ENCODE data around the gene STX11. TPM values are rescaled to one million over a fixed set of nuclear protein-coding genes. Genes with fewer than 3 reads are reported as not detected.

Gene STX11
- total and polyA plus RNA-seq, 10 of the 15 experiments (the other 5 are each of a cell fraction or from before 2014, with no cell fraction given): 0.66 to 38.1 (median 19.8) TPM

- FAIRE-seq (no peak), ATAC-seq (no peak), DNase-seq (ENCODE audit: low read depth, low spot score) (no peak)
- H3K79me2 ChIP-seq (ENCODE audit: control insufficient read depth, insufficient read depth, low read length): no peaks in the 10 kb centered on the region
- no peaks in the 10 kb centered on the region for H3K27me3 ChIP-seq (replicated peaks in 1 of 2; ENCODE audit: control insufficient read depth in 2 of 2, insufficient read depth in 2 of 2, low read length in 1 of 2)
- no peak overlapping the region for H3K9ac ChIP-seq (ENCODE audit: control insufficient read depth, insufficient read depth, low read length)
- intact Hi-C loops (cut with micrococcal nuclease; ENCODE audit: unreplicated experiment): loop anchor here (2.0 to 5.0 kb wide), 4 partner anchors 131 to 640 kb away; no protein-coding TSS in a partner anchor
- no peak overlapping the region for H3K27ac ChIP-seq (ENCODE audit: control insufficient read depth, insufficient read depth)
- in situ Hi-C loops (cut with MboI): loop anchor here (5.0 kb wide), 3 partner anchors 65 to 640 kb away; partner anchors contain the start of genes SF3B5 and STX11
- CTCF ChIA-PET: interaction anchor here (0.7 to 5.8 kb wide), 24 partner anchors 9 to 561 kb away, joined by 3 to 142 read pairs (median 6); no protein-coding TSS in a partner anchor
- SMC1A ChIA-PET (ENCODE audit: uncharacterized antibody, unreplicated experiment): interaction anchor here (0.7 to 6.6 kb wide), 23 partner anchors 10 to 640 kb away, joined by 3 to 125 read pairs (median 7); partner anchors contain the start of gene STX11
- H2AFZ ChIP-seq (ENCODE audit: control insufficient read depth, low read depth, low read length): no peak overlapping the region
- no peak overlapping the region for H3K4me2 ChIP-seq (ENCODE audit: control insufficient read depth, insufficient read depth)
- peaks cover 9% of the 10 kb centered on the region for H3K4me1 ChIP-seq (ENCODE audit: control insufficient read depth, insufficient read depth, low read length)
- RAD21 ChIA-PET (ENCODE audit: unreplicated experiment): interaction anchor here (1.0 to 4.5 kb wide), 17 partner anchors 15 to 642 kb away, joined by 3 to 87 read pairs (median 7); partner anchors contain the start of genes SF3B5 and STX11
- no peaks in the 10 kb centered on the region for H3K36me3 ChIP-seq (ENCODE audit: control insufficient read depth in 2 of 2, insufficient read depth in 2 of 2, low read length in 1 of 2)
- POLR2A ChIA-PET: interaction anchor here (0.7 to 1.6 kb wide), 4 partner anchors 52 to 126 kb away, joined by 3 to 4 read pairs (median 3); no protein-coding TSS in a partner anchor
- peaks cover 2% of the 10 kb centered on the region; the same call in 2 of the 3 replicates for H3K9me3 ChIP-seq (replicated peaks; ENCODE audit: control insufficient read depth, insufficient read depth, low read length)
- BruUV-seq (replicated peaks): no TSS peak
- H3K4me3 ChIP-seq: no peak overlapping the region
- H4K20me1 ChIP-seq (ENCODE audit: control insufficient read depth, insufficient read depth): no peaks in the 10 kb centered on the region
- TF ChIP-seq SREBF2 (IDR thresholded peaks at IDR 0.05; ENCODE audit: low read length) (no peak), MAX (IDR thresholded peaks at IDR 0.05; ENCODE audit: low read depth, low read length) (no peak), SMARCA5 (IDR thresholded peaks at IDR 0.05) (no peak), YBX1 (IDR thresholded peaks at IDR 0.05) (no peak), ESRRA (IDR thresholded peaks at IDR 0.05; ENCODE audit: low read length) (no peak), USF1 (IDR thresholded peaks at IDR 0.05; ENCODE audit: borderline replicate concordance, extremely low read length, insufficient read depth, low read depth, low read length) (no peak), PML (IDR thresholded peaks at IDR 0.05; ENCODE audit: low read length) (no peak), MTA2 (IDR thresholded peaks at IDR 0.05; ENCODE audit: low read depth) (no peak), ZBTB11 (CRISPR knock-in tag; IDR thresholded peaks at IDR 0.05) (no peak), FOXK2 (IDR thresholded peaks at IDR 0.05) (no peak), EZH2 (IDR thresholded peaks at IDR 0.05; ENCODE audit: borderline replicate concordance, control insufficient read depth, low read depth, low read length) (no peak), ETV6 (conservative IDR thresholded peaks at IDR 0.05 in 1 of 2, IDR thresholded peaks at IDR 0.05 in 1 of 2; ENCODE audit: borderline replicate concordance in 1 of 2, low read depth in 1 of 2) (no peak), ZNF274 (IDR thresholded peaks at IDR 0.05; ENCODE audit: insufficient read depth, insufficient read length) (no peak), NFYB (IDR thresholded peaks at IDR 0.05; ENCODE audit: insufficient read depth, low read depth, low read length) (no peak), PRDM15 (CRISPR knock-in tag; IDR thresholded peaks at IDR 0.05) (no peak), POLR2AphosphoS5 (IDR thresholded peaks at IDR 0.05; ENCODE audit: low read length) (no peak), DPF2 (IDR thresholded peaks at IDR 0.05) (no peak)
Measured at GRCh38 chr6:144217797-144218196, 67.5 kb downstream of the STX11 start.

All from GM12878 (cell line).